Gastroesophageal sphincter (tissue), 4 donors: ENCODE data around the gene GPR17. TPM values are rescaled to one million over a fixed set of nuclear protein-coding genes. Genes with fewer than 3 reads are reported as not detected.
A peak's percentile ranks its signal among the peaks of the same experiment; 100 is the strongest.

Source experiments
- ATAC-seq: fragments of 150-250 bp; one replicate; pipeline ENCODE4 v1.9.1; 2016; ENCODE audit warnings: mild to moderate bottlenecking, moderate library complexity
- H3K27ac ChIP-seq, 4 donors: fragments of 200-600 bp; sonication (generic) in 3 of 4; 1 replicate in 3 of 4; 2 replicates in 1 of 4; pipeline ENCODE4 v1.5.1; 2016 to 2019
- H3K27me3 ChIP-seq: fragments of 200-600 bp; sonication (generic); one replicate; pipeline ENCODE4 v1.5.1; 2019
- H3K36me3 ChIP-seq, 2 donors: fragments of 200-600 bp; sonication (generic); one replicate each; pipeline ENCODE4 v1.5.1; 2019; ENCODE audit warnings: control low read depth in 1 of 2
- H3K4me1 ChIP-seq, 3 donors: fragments of 200-600 bp; sonication (generic); 1 replicate in 2 of 3; 2 replicates in 1 of 3; pipeline ENCODE4 v1.5.1; 2016 to 2019; ENCODE audit warnings: control low read depth in 2 of 3
- H3K4me3 ChIP-seq, 2 donors: fragments of 200-600 bp; sonication (generic); one replicate each; pipeline ENCODE4 v1.5.1; 2019; ENCODE audit warnings: mild to moderate bottlenecking in 1 of 2, moderate library complexity in 1 of 2
- H3K9me3 ChIP-seq, 3 donors: fragments of 200-600 bp; sonication (generic); one replicate each; pipeline ENCODE4 v1.5.1; 2017 to 2019; ENCODE audit warnings: control low read depth in 2 of 3
- CTCF ChIP-seq, 4 experiments: fragments of 200-600 bp in 2 of 4; fragments of 450-650 bp in 2 of 4; sonication (generic) in 1 of 4; IDR thresholded peaks; one replicate each; pipeline ENCODE4 v1.5.1; 2017 to 2019; ENCODE audit warnings: antibody characterized with exemption in 4 of 4, mild to moderate bottlenecking in 2 of 4, moderate library complexity in 2 of 4
- EP300 ChIP-seq: sonication (generic); formaldehyde crosslinking; IDR thresholded peaks from one replicate; pipeline ENCODE4 v1.6.1; 2017; ENCODE audit warnings: antibody characterized with exemption, mild to moderate bottlenecking
- POLR2A ChIP-seq, 2 donors: fragments of 450-650 bp; IDR thresholded peaks; one replicate each; pipeline ENCODE4 v1.6.1; 2017; ENCODE audit warnings: antibody characterized with exemption in 2 of 2, mild to moderate bottlenecking in 2 of 2, moderate library complexity in 1 of 2
- POLR2AphosphoS5 ChIP-seq: sonication (generic); formaldehyde crosslinking; IDR thresholded peaks from one replicate; pipeline ENCODE4 v1.6.1; 2017; ENCODE audit warnings: antibody characterized with exemption
- WGBS, 2 donors: methylation state at CpG; one replicate each; pipeline ENCODE4 v1.1.5; 2018; ENCODE audit warnings: low coverage in 1 of 2; 5-methylcytosine and 5-hydroxymethylcytosine counted together
- total RNA-seq, 4 donors: library from RNA; depleted of rRNA; stranded (reverse); fragments of >200 nt; gene quantifications; one replicate each; pipeline ENCODE4 v1.1.0, GENCODE V29; 2016

GPR17 gene
- total RNA-seq, 4 donors from 2014 or later, result 0.35 TPM; not detected in 3

- Histone ChIP-seq H3K27ac (peak overlapping the region; percentile 37 to 98 (median 84)), H3K9me3 (no peaks in the 10 kb centered on the region), H3K36me3 (peaks cover 0 to 58% of the 10 kb centered on the region in 2 donors), H3K27me3 (no peaks in the 10 kb centered on the region), H3K4me3 (no peak overlapping the region), H3K4me1 (peaks cover 13 to 99% (median 68%) of the 10 kb centered on the region in 3 donors)
- TF ChIP-seq POLR2AphosphoS5 (no peak), POLR2A (IDR thresholded peaks at IDR 0.05) (peak in 1 of 2 donors; percentile 3)
- no CpG with 5 or more reads among the region's 28 CpGs for WGBS, 2 donors
- ATAC-seq, result peak; percentile 0
Measured at GRCh38 chr2:127650785-127651380, 4.9 kb downstream of the GPR17 start.

- peaks cover 13 to 99% (median 71%) of the 10 kb centered on the region in 3 donors for H3K4me1 ChIP-seq
- H3K4me3 ChIP-seq, result no peak overlapping the region
- H3K9me3 ChIP-seq, result no peaks in the 10 kb centered on the region
- no peaks in the 10 kb centered on the region for H3K27me3 ChIP-seq
- peaks cover 0 to 54% of the 10 kb centered on the region in 2 donors for H3K36me3 ChIP-seq
- WGBS, 2 donors, result 80% methylated on average over 2 of the region's 29 CpGs; no CpG with 5 or more reads in 1 of the 2 donors
- H3K27ac ChIP-seq, result peak overlapping the region; percentile 37 to 98 (median 84)
- TF ChIP-seq POLR2A (IDR thresholded peaks at IDR 0.05), result no peak
- no peak for TF ChIP-seq EP300
- TF ChIP-seq POLR2AphosphoS5, result no peak
- TF ChIP-seq CTCF (IDR thresholded peaks at IDR 0.05), result no peak
- ATAC-seq, result no peak
Measured at GRCh38 chr2:127651381-127651809, 5.4 kb downstream of the GPR17 start.

GRCh38 chr2:127651971-127652550 is 6.1 kb downstream of the GPR17 start:
- Histone ChIP-seq H3K27ac (peak overlapping the region; percentile 70 to 98 (median 84)), H3K9me3 (no peaks in the 10 kb centered on the region), H3K4me1 (peaks cover 13 to 99% (median 71%) of the 10 kb centered on the region in 3 donors), H3K27me3 (no peaks in the 10 kb centered on the region), H3K36me3 (peaks cover 0 to 58% of the 10 kb centered on the region in 2 donors), H3K4me3 (no peak overlapping the region)
- TF ChIP-seq CTCF (IDR thresholded peaks at IDR 0.05) (no peak), POLR2A (IDR thresholded peaks at IDR 0.05) (no peak), POLR2AphosphoS5 (peak; percentile 90), EP300 (peak; percentile 52)
- WGBS, 2 donors, result 7 to 28% methylated on average over 2 of the region's 14 CpGs
- ATAC-seq, result peak; percentile 75

GRCh38 chr2:127652786-127653357 is 6.9 kb downstream of the GPR17 start:
- Histone ChIP-seq H3K27ac (peak overlapping the region; percentile 70 to 98 (median 84)), H3K36me3 (peaks cover 0 to 62% of the 10 kb centered on the region in 2 donors), H3K4me3 (no peak overlapping the region), H3K27me3 (no peaks in the 10 kb centered on the region), H3K4me1 (peaks cover 13 to 99% (median 71%) of the 10 kb centered on the region in 3 donors), H3K9me3 (no peaks in the 10 kb centered on the region)
- WGBS, 2 donors, result 25 to 44% methylated on average over 3 to 4 of the region's 25 CpGs
- TF ChIP-seq POLR2AphosphoS5 (no peak), CTCF (IDR thresholded peaks at IDR 0.05) (no peak), EP300 (no peak), POLR2A (IDR thresholded peaks at IDR 0.05) (no peak)
- no peak for ATAC-seq

GRCh38 chr2:127653421-127654083 is 7.6 kb downstream of the GPR17 start:
- peaks cover 0 to 56% of the 10 kb centered on the region in 2 donors for H3K36me3 ChIP-seq
- TF ChIP-seq EP300 (no peak), POLR2A (IDR thresholded peaks at IDR 0.05) (no peak), POLR2AphosphoS5 (no peak)
- no peaks in the 10 kb centered on the region for H3K27me3 ChIP-seq
- peaks cover 13 to 99% (median 70%) of the 10 kb centered on the region in 3 donors for H3K4me1 ChIP-seq
- no peak for ATAC-seq
- H3K27ac ChIP-seq, result peak overlapping the region; percentile 70 to 98 (median 84)
- 63 to 64% methylated on average over 5 to 13 of the region's 16 CpGs for WGBS, 2 donors
- no peaks in the 10 kb centered on the region for H3K9me3 ChIP-seq
- H3K4me3 ChIP-seq, result no peak overlapping the region
